OCI-LY3 (cell line): ENCODE measurements around the gene GMPPA.

Experiments
- CTCF ChIP-seq: fragments of 200-600, 300-600 bp; sonication (generic); IDR thresholded peaks from 2 replicates; pipeline ENCODE4 v1.5.1; 2014; ENCODE audit warnings: antibody characterized with exemption, low read length, low read depth
- EZH2phosphoT487 ChIP-seq: fragments of 200-600 bp; shearing (Covaris generic); IDR thresholded peaks from 2 replicates; pipeline ENCODE4 v1.6.1; 2018; ENCODE audit warnings: antibody characterized with exemption, mixed run types, low read depth

- TF ChIP-seq CTCF (no peak), EZH2phosphoT487 (no peak)
Observed at GRCh38 chr2:219508444-219508734, 9.7 kb downstream of the GMPPA start.
